DMS 273 treated with DMSO at 0.1 percent for 48 hours (cell line): Measurements from ENCODE around the gene ADISSP.

Experiments used
- DNase-seq: peaks from one replicate; lab custom pipeline; 2025; lab: John Stamatoyannopoulos, UW

ADISSP gene

GRCh38 chr20:3738111-3739053 lies 29.2 kb downstream of the ADISSP start:
- DNase-seq: no peak

GRCh38 chr20:3735768-3736167 lies 31.8 kb downstream of the ADISSP start:
- DNase-seq: no peak

- no peak for DNase-seq
These were observed 33.3 kb downstream of the ADISSP start for GRCh38 chr20:3734111-3734843.

GRCh38 chr20:3733119-3733995 lies 34.2 kb downstream of the ADISSP start:
- DNase-seq: no peak

GRCh38 chr20:3732327-3733118 lies 35.0 kb downstream of the ADISSP start, which contains the start of gene HSPA12B:
Gene HSPA12B, plus strand, starts transcription at chr20:3732685. Its CDS starts 5,990 bp downstream, at chr20:3738675.
- no peak for DNase-seq

GRCh38 chr20:3731944-3732326 lies 35.6 kb downstream of the ADISSP start:
- no peak for DNase-seq

GRCh38 chr20:3730803-3731672 lies 36.5 kb downstream of the ADISSP start:
- no peak for DNase-seq

GRCh38 chr20:3729811-3730540 lies 37.6 kb downstream of the ADISSP start:
- DNase-seq: no peak

- no peak for DNase-seq
These were observed 38.2 kb downstream of the ADISSP start for GRCh38 chr20:3729378-3729777.

- DNase-seq: no peak
These were observed 38.7 kb downstream of the ADISSP start for GRCh38 chr20:3728876-3729275.

GRCh38 chr20:3728354-3728753 lies 39.2 kb downstream of the ADISSP start:
- DNase-seq: no peak

- no peak for DNase-seq
These were observed 40.0 kb downstream of the ADISSP start for GRCh38 chr20:3727401-3728021.

- DNase-seq: no peak
These were observed 43.2 kb downstream of the ADISSP start for GRCh38 chr20:3724356-3724755.

GRCh38 chr20:3723284-3723683 lies 44.3 kb downstream of the ADISSP start:
- DNase-seq: no peak

- DNase-seq: no peak
These were observed 45.6 kb downstream of the ADISSP start for GRCh38 chr20:3721912-3722311.

GRCh38 chr20:3720626-3721025 lies 46.9 kb downstream of the ADISSP start:
- no peak for DNase-seq

- no peak for DNase-seq
These were observed 47.5 kb downstream of the ADISSP start for GRCh38 chr20:3720068-3720467.

- no peak for DNase-seq
These were observed 48.5 kb downstream of the ADISSP start for GRCh38 chr20:3719046-3719445.

- DNase-seq: no peak
These were observed 51.2 kb downstream of the ADISSP start for GRCh38 chr20:3716195-3716834.
